ENCODE results near the gene CORO7. TPM values are rescaled to one million over a fixed set of nuclear protein-coding genes. Genes with fewer than 3 reads are reported as not detected.

Gene CORO7
- total RNA-seq, 4 donors from 2014 or later = 46.8 to 330 (median 58.1) TPM

DNA sequence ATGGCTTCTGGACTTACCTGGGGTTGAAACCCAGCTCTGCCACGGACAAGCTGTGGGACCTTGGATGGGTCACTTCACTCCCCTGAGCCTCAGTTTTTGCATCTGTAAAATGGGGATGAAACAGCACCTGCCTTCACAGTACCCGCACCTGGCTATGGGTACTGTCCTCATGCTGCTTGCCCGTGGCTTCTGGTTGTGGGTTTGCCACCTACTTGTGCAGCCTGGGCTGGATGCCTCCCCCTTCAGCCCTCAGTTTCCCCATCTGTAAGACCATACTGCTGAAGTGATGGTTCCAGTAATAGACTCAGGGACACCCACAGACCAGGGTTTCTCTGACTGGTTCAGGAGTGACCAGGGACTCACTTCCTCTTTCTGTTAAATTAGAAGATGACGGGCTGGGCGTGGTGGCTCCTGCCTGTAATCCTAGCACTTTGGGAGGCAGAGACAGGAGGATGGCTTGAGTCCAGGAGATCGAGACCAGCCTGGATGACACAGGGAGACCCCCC lies 91.1 kb downstream of the CORO7 start:
- no peaks in the 10 kb centered on the region for H3K9me3 ChIP-seq
- peak overlapping the region; percentile 74 to 91 (median 77) for H3K27ac ChIP-seq
- peaks cover 20 to 66% (median 52%) of the 10 kb centered on the region in 4 donors for H3K4me1 ChIP-seq
- no peak overlapping the region for H3K4me3 ChIP-seq
- DNase-seq = no peak
- TF ChIP-seq POLR2AphosphoS5 (IDR thresholded peaks at IDR 0.05) (no peak), EP300 (IDR thresholded peaks at IDR 0.05; ENCODE audit: low read depth) (no peak), POLR2A (IDR thresholded peaks at IDR 0.05) (no peak)
- TF ChIP-seq, protein P1, sequence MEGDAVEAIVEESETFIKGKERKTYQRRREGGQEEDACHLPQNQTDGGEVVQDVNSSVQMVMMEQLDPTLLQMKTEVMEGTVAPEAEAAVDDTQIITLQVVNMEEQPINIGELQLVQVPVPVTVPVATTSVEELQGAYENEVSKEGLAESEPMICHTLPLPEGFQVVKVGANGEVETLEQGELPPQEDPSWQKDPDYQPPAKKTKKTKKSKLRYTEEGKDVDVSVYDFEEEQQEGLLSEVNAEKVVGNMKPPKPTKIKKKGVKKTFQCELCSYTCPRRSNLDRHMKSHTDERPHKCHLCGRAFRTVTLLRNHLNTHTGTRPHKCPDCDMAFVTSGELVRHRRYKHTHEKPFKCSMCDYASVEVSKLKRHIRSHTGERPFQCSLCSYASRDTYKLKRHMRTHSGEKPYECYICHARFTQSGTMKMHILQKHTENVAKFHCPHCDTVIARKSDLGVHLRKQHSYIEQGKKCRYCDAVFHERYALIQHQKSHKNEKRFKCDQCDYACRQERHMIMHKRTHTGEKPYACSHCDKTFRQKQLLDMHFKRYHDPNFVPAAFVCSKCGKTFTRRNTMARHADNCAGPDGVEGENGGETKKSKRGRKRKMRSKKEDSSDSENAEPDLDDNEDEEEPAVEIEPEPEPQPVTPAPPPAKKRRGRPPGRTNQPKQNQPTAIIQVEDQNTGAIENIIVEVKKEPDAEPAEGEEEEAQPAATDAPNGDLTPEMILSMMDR (IDR thresholded peaks at IDR 0.05) = no peak
- peaks cover 17% of the 10 kb centered on the region for H3K27me3 ChIP-seq
- in situ Hi-C loops (cut with MboI; ENCODE audit: low pct_ligation_motif_present in 1 of 4, low pct_unique_long_range_greater_than_20kb in 1 of 4, low sequenced_read_pairs in 3 of 4) (loop anchor here in 1 of 4 donors (25.0 kb wide), 1 partner anchor 138 kb away; no protein-coding TSS in a partner anchor), intact Hi-C loops (cut with DNase I; ENCODE audit: low total_unique reads) (no loop called here)
- 68% methylated on average over 6 of the region's 6 CpGs; no CpG with 5 or more reads in 1 of the 2 donors for WGBS, 2 donors (ENCODE audit: low coverage in 1 of 2)
- H3K36me3 ChIP-seq = no peaks in the 10 kb centered on the region

DNA sequence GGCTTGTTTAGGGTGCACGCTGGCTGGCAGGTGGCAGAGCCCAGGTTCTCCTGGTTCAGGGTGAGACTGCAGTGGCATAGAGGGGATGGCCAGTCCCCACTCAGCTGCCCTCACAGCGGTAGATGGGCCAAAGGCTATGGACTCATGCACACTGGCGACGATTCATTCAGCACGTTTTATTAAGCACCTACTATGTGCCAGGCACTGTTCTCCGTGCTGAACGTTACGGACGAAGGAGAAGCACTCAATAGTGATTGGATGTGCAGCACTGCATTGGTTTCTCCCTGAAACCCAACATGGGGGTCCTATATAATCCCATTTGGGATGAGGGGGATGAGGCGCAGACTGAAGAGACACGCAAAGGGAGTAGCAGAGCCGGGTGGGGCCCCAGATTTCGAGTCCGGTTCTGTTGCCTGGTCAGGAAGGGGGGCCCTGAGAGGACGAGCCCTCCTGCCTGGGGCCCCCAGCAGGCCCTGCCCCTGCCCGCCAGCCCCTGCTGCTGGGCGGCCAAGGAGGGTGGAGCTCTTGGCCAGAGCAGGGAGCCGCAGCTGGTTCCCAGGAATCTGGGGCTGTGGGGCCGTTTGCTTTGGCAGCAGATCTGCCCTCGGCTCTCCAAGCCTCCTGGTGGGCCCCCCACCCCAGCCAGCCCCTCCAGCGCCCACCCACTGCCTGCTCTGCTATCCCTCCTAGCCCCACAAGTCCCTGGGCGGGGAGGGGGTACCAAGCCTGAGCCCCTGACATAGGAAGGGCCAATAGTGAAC lies 91.7 kb downstream of the CORO7 start:
- WGBS, 2 donors (ENCODE audit: low coverage in 1 of 2) = 72% methylated on average over 22 of the region's 22 CpGs; no CpG with 5 or more reads in 1 of the 2 donors

GRCh38 chr16:4323845-4324488 lies 92.4 kb downstream of the CORO7 start:
- Histone ChIP-seq H3K36me3 (no peaks in the 10 kb centered on the region), H3K4me3 (no peak overlapping the region), H3K4me1 (peaks cover 30 to 72% (median 59%) of the 10 kb centered on the region in 4 donors), H3K9me3 (no peaks in the 10 kb centered on the region), H3K27me3 (peaks cover 17% of the 10 kb centered on the region), H3K27ac (peak overlapping the region; percentile 74 to 91 (median 77))
- 31% methylated on average over 9 of the region's 12 CpGs; no CpG with 5 or more reads in 1 of the 2 donors for WGBS, 2 donors (ENCODE audit: low coverage in 1 of 2)
- TF ChIP-seq EP300 (IDR thresholded peaks at IDR 0.05; ENCODE audit: low read depth) (no peak), POLR2AphosphoS5 (IDR thresholded peaks at IDR 0.05) (no peak), POLR2A (IDR thresholded peaks at IDR 0.05) (no peak)
- TF ChIP-seq, protein P1 (IDR thresholded peaks at IDR 0.05) = no peak
- intact Hi-C loops (cut with DNase I; ENCODE audit: low total_unique reads) = no loop called here
- in situ Hi-C loops (cut with MboI; ENCODE audit: low pct_ligation_motif_present in 1 of 4, low pct_unique_long_range_greater_than_20kb in 1 of 4, low sequenced_read_pairs in 3 of 4) = no loop called here
- peak; percentile 40 for DNase-seq

More for the DNA sequence above, 91.7 kb downstream of the CORO7 start:
- H3K36me3 ChIP-seq = no peaks in the 10 kb centered on the region
- H3K4me3 ChIP-seq = no peak overlapping the region
- peaks cover 17% of the 10 kb centered on the region for H3K27me3 ChIP-seq
- intact Hi-C loops (cut with DNase I; ENCODE audit: low total_unique reads) = no loop called here
- peak overlapping the region; percentile 74 to 91 (median 77) for H3K27ac ChIP-seq
- TF ChIP-seq, protein P1 (IDR thresholded peaks at IDR 0.05) = no peak
- no peak for TF ChIP-seq POLR2A (IDR thresholded peaks at IDR 0.05)
- no peak for TF ChIP-seq POLR2AphosphoS5 (IDR thresholded peaks at IDR 0.05)
- TF ChIP-seq EP300 (IDR thresholded peaks at IDR 0.05; ENCODE audit: low read depth) = no peak
- no peak for DNase-seq
- H3K4me1 ChIP-seq = peaks cover 23 to 69% (median 57%) of the 10 kb centered on the region in 4 donors
- H3K9me3 ChIP-seq = no peaks in the 10 kb centered on the region
- in situ Hi-C loops (cut with MboI; ENCODE audit: low pct_ligation_motif_present in 1 of 4, low pct_unique_long_range_greater_than_20kb in 1 of 4, low sequenced_read_pairs in 3 of 4) = loop anchor here in 1 of 4 donors (25.0 kb wide), 1 partner anchor 137 kb away; no protein-coding TSS in a partner anchor

Measured in transverse colon (tissue), 4 donors.